LNCAP (cell line): ENCODE measurements around the gene LCAT.

Experiments
- TF ChIP-seq, protein P1 (sequence below): fragments of 450-650 bp; IDR thresholded peaks from 2 replicates; pipeline ENCODE4 v1.5.1; 2017; ENCODE audit warnings: mild to moderate bottlenecking

LCAT gene

DNA sequence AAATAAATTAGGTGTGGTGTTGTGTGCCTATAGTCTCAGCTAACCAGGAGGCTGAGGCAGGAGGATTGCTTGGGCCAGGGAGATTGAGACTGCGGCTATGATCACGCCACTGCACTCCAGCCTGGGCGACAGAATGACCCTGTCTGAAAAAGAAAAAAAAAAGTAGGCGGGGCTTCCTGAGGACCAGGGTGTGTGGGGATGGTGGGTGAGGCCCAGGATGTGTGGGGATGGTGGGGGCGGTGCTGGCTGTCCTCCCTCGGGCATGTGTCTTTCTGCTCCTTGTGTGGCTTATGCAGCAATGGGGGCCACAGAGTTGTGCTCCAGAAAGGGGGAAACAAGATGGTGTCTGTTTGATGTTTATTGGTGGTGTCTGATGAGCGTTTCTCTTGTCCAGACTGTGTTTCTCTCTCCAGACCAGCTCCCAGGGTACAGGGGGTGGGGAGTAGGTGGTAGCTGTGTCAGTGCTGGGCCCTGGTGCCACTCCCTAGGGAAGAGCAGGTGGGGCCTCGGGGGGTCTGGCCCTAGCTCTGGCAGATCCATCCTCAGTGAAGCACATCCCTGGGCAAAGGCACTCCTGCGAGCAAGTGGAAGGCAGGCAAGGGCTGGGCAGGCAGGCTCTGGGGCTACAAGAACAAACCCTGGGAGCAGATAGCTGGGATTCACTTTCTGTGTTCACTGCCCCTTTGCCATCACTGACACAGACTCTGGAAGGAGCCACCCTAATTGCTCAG is 2.3 kb downstream of the LCAT start:
- TF ChIP-seq, protein P1, sequence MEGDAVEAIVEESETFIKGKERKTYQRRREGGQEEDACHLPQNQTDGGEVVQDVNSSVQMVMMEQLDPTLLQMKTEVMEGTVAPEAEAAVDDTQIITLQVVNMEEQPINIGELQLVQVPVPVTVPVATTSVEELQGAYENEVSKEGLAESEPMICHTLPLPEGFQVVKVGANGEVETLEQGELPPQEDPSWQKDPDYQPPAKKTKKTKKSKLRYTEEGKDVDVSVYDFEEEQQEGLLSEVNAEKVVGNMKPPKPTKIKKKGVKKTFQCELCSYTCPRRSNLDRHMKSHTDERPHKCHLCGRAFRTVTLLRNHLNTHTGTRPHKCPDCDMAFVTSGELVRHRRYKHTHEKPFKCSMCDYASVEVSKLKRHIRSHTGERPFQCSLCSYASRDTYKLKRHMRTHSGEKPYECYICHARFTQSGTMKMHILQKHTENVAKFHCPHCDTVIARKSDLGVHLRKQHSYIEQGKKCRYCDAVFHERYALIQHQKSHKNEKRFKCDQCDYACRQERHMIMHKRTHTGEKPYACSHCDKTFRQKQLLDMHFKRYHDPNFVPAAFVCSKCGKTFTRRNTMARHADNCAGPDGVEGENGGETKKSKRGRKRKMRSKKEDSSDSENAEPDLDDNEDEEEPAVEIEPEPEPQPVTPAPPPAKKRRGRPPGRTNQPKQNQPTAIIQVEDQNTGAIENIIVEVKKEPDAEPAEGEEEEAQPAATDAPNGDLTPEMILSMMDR: no peak

DNA sequence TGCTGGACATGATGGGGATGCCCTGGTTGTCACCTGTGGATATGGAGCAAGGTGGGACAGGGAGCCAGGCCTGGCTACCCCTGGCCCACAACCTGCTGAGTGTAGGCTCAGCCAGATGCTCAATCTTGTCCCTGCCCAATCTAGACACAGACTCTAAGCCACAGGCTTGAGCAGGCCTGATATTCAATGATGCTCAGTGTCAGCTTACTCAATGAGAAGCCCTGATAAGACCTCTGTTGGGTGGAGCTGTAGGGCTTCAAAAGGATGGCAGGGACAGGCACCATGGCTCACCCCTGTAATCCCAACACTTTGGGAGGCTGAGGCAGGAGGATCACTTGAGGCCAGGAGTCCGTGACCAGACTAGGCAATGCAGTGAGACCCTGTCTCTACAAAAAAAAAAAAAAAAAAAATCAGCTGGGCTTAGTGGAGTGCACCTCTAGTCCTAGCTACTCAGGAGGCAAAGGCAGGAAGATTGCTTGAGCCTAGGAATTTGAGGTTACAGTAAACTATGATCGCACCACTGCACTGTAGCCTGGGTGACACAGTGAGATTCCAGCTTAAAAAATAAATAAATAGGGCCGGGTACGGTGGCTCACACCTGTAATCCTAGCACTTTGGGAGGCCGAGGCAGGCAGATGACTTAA is 3.4 kb downstream of the LCAT start:
- TF ChIP-seq, protein P1: no peak

DNA sequence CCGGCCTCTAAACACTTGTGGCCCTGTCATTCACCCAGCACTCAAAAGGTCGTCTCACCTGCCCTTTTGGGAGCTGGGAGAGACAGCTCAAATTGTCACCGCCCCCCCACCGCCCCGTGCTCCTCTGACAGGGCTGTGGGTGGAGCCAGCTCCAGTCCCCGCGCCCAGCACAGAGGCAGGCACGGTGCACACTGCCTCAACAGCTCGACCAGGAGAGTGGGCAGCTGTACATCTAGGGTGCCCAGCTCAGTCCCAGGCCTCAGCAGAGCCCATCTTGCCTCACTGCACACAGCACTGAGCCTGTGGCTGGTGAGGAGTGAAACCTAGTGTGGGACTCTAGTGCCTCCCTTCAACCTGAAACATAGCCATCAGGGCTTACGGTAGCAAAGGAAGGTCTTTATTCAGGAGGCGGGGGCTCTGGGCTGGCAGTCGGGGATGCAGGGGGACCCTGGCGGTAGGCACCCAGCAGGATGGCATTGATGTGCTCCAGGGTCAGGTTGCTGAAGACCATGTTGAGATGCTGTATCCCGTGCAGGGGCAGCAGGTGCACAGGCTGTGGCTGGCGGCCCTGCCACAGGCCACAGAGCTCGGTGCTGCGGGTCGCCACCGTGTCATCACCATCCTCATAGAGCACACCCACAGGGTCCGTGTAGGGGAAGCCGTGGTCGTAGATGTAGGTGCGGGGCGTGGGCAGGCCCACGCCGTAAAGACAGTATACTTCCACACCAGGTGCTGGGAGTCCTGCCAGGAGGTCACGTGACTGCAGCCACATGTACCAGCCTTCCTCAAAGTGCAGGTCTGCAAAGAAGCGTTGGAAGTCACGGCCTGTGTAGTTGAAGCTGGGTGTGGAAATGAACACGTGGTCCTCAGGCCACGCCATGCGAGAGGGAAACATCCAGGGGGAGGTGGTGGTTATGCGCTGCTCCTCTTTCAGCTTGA is 4.1 kb downstream of the LCAT start:
- TF ChIP-seq, protein P1: no peak

DNA sequence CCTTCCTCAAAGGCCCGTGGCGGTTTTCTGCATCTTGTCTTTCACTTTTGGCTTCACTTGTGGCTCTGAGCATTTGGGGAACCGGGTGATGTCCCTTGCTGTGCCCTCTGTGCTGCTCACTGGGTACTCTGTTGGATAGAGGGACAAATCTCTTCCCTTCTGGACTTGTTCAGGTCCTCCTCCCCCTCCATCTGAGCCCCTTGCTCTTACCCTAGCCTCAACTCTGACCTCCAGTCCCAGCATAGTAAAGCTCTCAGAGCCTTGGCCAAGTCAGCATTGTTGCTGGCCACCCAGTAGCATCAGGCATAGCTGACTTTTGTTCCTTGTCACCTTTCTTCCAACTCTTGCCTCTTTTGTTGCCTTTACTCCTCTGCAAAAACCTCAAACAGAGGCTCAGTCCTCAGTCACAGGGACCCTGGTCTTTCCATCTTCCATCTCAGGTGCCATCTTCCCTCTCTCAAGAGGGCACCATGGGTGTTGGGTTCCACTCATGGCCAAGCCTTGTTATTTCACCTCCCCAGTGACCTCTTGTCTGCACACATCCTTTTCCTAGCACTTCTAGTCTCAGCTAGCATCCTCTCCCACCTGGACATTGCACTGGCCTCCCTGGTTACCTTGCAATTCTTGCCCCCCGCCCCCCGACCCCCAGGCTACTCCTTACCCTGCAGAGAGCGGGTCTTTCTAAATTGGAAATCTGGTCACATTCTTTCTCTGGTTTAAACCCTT is 6.9 kb downstream of the LCAT start:
- TF ChIP-seq, protein P1: no peak

DNA sequence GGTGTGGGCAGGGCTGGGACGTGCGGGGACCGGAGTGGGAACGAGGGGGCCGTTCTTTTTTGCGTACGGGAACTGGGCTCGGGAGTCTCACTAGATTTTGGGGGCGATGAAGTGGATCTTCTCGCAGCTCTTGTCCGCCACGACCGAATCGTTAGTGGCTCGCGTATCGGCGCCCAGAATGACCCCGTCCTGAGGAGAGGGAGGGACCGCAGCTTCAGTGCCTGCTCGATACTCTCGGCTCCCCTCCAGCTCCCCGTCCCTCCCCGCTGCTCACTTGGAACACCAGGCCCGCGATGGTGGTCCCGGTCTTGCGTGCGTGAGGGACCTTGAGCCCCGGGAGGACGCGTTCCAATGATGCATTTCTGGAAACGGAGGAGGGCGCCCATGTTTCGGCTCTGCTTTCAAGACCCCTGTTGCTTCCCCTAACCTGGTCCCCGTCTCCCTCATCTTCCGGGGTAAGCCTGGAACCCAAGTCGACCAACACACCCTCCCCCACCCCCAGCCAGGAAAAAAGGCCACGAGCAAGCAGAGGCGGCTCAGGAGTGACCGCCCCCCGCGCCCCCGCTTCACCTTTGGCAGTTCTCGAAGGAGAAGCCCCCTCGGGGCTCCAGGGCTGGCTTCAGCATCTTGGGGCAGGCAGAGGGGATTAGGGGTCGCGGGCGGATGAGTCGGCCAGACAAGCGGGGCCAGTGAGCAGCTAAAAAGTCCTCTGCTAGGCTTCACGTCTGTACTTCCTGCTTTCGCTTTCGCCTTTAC is 7.6 kb downstream of the LCAT start, which contains the start of gene PSMB10:
PSMB10 (minus strand) TSS at position 727 of the 756 bp plus-strand sequence; CDS start at position 626, 101 bp downstream.
- TF ChIP-seq, protein P1: no peak

DNA sequence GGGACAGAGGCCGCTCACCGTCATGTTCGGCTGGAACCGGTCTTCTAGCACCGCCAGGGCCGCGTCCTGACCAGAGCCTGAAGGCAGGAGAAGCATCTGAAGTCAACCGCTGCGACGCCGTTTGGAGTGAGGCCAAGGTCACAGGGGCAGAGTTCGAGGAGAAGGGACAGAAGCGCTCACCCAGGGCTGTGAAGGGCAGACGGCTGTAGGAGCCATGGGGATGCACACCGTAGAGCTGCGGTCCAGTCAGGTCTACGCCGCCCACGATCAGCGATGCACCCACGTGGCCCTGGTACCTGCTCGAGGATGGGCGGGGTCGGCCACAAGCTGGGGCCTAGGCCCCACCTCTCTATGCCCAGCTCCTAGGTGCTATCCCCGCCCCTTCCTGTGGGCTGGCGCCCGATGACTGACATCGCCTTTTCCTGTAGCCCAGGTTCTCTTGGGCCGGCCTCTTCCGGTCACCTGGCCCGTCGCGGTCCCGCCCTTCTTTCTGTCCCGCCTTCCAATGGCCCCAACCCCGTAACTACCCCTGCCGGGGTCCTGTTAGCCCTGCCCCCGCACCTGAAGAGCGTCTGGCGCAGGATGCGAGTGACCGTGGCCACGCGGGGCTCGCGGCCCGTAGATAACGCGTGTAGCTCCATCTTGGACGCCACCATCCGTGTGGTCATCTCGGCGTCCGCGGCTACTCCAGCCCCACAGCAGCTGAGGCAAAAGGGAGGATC is 8.4 kb downstream of the LCAT start:
- TF ChIP-seq, protein P1: no peak
